NCI-H748 (cell line): ENCODE results near the gene ABCC3.

Experiments
- DNase-seq: peaks from one replicate; lab custom pipeline; 2025; ENCODE audit not compliant: unreplicated experiment; lab: John Stamatoyannopoulos, UW

ABCC3 gene

GRCh38 chr17:50728112-50728429 lies 93.4 kb downstream of the ABCC3 start:
- DNase-seq = no peak

GRCh38 chr17:50728881-50729765 lies 94.4 kb downstream of the ABCC3 start:
- no peak for DNase-seq

GRCh38 chr17:50731575-50732460 lies 97.1 kb downstream of the ABCC3 start:
- DNase-seq = no peak

- no peak for DNase-seq
Observed at GRCh38 chr17:50735287-50735686, 100.6 kb downstream of the ABCC3 start.

- no peak for DNase-seq
Observed at GRCh38 chr17:50737118-50737698, 102.5 kb downstream of the ABCC3 start.

GRCh38 chr17:50739098-50739497 lies 104.4 kb downstream of the ABCC3 start:
- no peak for DNase-seq
